OCI-LY1 (cell line): ENCODE data around the gene BEAN1.

Experiments
- EZH2 ChIP-seq: fragments of 200-600 bp; sonication (generic), shearing (Covaris generic); IDR thresholded peaks from 2 replicates; pipeline ENCODE4 v1.8.0; 2017; ENCODE audit warnings: borderline replicate concordance, mixed run types, mild to moderate bottlenecking, antibody characterized with exemption, low read length, moderate library complexity, mixed read lengths
- TF ChIP-seq, protein P1 (sequence below): fragments of 200-600 bp; sonication (generic), shearing (Covaris generic); IDR thresholded peaks from 2 replicates; pipeline ENCODE4 v1.5.1; 2017; ENCODE audit warnings: mild to moderate bottlenecking, antibody characterized with exemption, low read length, moderate library complexity, mixed read lengths

GRCh38 chr16:66432429-66432828 is 5.3 kb downstream of the BEAN1 start:
- no peak for TF ChIP-seq EZH2
- TF ChIP-seq, protein P1, sequence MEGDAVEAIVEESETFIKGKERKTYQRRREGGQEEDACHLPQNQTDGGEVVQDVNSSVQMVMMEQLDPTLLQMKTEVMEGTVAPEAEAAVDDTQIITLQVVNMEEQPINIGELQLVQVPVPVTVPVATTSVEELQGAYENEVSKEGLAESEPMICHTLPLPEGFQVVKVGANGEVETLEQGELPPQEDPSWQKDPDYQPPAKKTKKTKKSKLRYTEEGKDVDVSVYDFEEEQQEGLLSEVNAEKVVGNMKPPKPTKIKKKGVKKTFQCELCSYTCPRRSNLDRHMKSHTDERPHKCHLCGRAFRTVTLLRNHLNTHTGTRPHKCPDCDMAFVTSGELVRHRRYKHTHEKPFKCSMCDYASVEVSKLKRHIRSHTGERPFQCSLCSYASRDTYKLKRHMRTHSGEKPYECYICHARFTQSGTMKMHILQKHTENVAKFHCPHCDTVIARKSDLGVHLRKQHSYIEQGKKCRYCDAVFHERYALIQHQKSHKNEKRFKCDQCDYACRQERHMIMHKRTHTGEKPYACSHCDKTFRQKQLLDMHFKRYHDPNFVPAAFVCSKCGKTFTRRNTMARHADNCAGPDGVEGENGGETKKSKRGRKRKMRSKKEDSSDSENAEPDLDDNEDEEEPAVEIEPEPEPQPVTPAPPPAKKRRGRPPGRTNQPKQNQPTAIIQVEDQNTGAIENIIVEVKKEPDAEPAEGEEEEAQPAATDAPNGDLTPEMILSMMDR = no peak
